Endodermal cell (in vitro differentiated cells): ENCODE measurements around the gene CTSD. TPM values are rescaled to one million over a fixed set of nuclear protein-coding genes. Genes with fewer than 3 reads are reported as not detected.

Experiments used
- DNase-seq: peaks from one replicate; pipeline ENCODE4 v3.0.0-alpha.2; 2017
- H3K27ac ChIP-seq: 2 replicates; pipeline ENCODE4 v1.5.1; 2013; ENCODE audit warnings: mild to moderate bottlenecking, low read depth, low read length, moderate library complexity
- H3K27me3 ChIP-seq: 2 replicates; pipeline ENCODE4 v1.6.1; 2013; ENCODE audit warnings: mild to moderate bottlenecking, low read length, moderate library complexity; ENCODE audit not compliant: insufficient read depth, control insufficient read depth, poor library complexity, severe bottlenecking
- H3K36me3 ChIP-seq: 2 replicates; pipeline ENCODE4 v1.7.0; 2013; ENCODE audit warnings: mild to moderate bottlenecking, low read length, moderate library complexity; ENCODE audit not compliant: control insufficient read depth, insufficient read depth
- H3K4me1 ChIP-seq: one replicate; pipeline ENCODE4 v1.7.0; 2013; ENCODE audit warnings: low read length; ENCODE audit not compliant: control insufficient read depth, insufficient read depth
- H3K4me3 ChIP-seq: 2 replicates; pipeline ENCODE4 v1.5.1; 2013; ENCODE audit warnings: mild to moderate bottlenecking, low read length, moderate library complexity
- H3K9ac ChIP-seq: 2 replicates; pipeline ENCODE4 v1.6.1; 2013; ENCODE audit warnings: mild to moderate bottlenecking, low read length, moderate library complexity; ENCODE audit not compliant: poor library complexity, severe bottlenecking; ENCODE audit errors: extremely low read depth
- H3K9me3 ChIP-seq: 2 replicates; pipeline ENCODE4 v1.6.1; 2013; ENCODE audit warnings: mild to moderate bottlenecking, low read length, moderate library complexity; ENCODE audit not compliant: control insufficient read depth
- H3K27ac Mint-ChIP-seq: 2 replicates; pipeline ENCODE4 v1.8.0; 2020; ENCODE audit warnings: mixed read lengths
- H3K27me3 Mint-ChIP-seq: 2 replicates; pipeline ENCODE4 v1.8.0; 2021; ENCODE audit warnings: mild to moderate bottlenecking, mixed read lengths; ENCODE audit not compliant: insufficient read depth
- H3K36me3 Mint-ChIP-seq: 2 replicates; pipeline ENCODE4 v1.8.0; 2020; ENCODE audit warnings: low read depth, mixed read lengths
- H3K4me1 Mint-ChIP-seq: 2 replicates; pipeline ENCODE4 v1.8.0; 2020; ENCODE audit warnings: mixed read lengths
- H3K4me3 Mint-ChIP-seq: 2 replicates; pipeline ENCODE4 v1.8.0; 2020; ENCODE audit warnings: mild to moderate bottlenecking, moderate library complexity, mixed read lengths
- H3K9me3 Mint-ChIP-seq: 2 replicates; pipeline ENCODE4 v1.8.0; 2020; ENCODE audit warnings: mild to moderate bottlenecking, mixed read lengths
- WGBS, 2 experiments: methylation state at CpG; one replicate each; pipeline versions ENCODE4 v1.1.5 to v1.1.7; 2013; ENCODE audit warnings: missing lambda C conversion rate in 2 of 2, mixed read lengths in 1 of 2; ENCODE audit not compliant: insufficient coverage in 1 of 2, insufficient read length in 1 of 2; 5-methylcytosine and 5-hydroxymethylcytosine counted together
- total RNA-seq, 2 donors: library from RNA; stranded (reverse); fragmentation: NEBNext Ultra II Directional in 1 of 2; extraction: Animal tissue kit (Norgen Biotek cat#: 25700) in 1 of 2; gene quantifications; 2 replicates in 1 of 2; 3 replicates in 1 of 2; pipeline ENCODE4 v1.2.1, GENCODE V29; 2021
- TF ChIP-seq, protein P1 (sequence below): fragments of 200-600 bp; sonication (generic); conservative IDR thresholded peaks from 2 replicates; pipeline ENCODE4 v1.5.0; 2021; ENCODE audit warnings: antibody characterized with exemption, mild to moderate bottlenecking

The CTSD gene
- total RNA-seq, 2 donors from 2014 or later: 185 to 208 TPM

DNA sequence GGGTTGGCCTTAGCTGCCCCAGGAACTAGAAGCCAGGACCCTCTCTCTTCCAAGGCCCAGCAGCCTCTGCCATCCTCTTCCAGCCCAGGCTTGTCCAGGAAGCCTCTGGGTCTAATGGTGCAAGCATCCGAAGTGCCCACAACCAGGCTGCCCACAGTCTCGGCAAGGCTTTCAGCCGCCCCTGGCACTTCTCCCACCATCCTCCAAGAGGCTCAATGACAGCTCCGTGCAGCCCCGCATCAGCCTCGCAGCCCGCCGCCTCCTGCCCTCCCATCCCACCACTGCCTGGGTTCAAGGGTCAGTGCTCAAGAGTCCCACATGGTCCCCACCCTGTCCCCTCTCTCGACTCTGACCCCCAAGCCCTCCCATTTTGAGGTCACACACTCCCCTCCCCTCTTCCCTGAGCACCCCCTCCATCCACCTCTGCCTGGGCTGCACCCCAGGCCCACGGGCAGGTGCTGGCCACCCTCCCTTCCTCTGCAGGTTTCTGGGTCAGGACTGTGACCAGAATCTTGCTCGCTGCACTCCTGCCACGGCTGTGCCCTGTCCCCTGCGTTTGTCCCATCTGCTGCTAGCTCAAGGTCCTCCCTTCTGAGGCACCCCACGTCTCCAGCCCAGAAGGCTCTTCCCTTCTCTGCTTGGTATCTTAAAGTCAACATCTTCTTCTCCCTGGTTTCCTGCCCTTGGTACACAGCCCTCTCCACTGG lies 30.6 kb downstream of the CTSD start:
- TF ChIP-seq, protein P1, sequence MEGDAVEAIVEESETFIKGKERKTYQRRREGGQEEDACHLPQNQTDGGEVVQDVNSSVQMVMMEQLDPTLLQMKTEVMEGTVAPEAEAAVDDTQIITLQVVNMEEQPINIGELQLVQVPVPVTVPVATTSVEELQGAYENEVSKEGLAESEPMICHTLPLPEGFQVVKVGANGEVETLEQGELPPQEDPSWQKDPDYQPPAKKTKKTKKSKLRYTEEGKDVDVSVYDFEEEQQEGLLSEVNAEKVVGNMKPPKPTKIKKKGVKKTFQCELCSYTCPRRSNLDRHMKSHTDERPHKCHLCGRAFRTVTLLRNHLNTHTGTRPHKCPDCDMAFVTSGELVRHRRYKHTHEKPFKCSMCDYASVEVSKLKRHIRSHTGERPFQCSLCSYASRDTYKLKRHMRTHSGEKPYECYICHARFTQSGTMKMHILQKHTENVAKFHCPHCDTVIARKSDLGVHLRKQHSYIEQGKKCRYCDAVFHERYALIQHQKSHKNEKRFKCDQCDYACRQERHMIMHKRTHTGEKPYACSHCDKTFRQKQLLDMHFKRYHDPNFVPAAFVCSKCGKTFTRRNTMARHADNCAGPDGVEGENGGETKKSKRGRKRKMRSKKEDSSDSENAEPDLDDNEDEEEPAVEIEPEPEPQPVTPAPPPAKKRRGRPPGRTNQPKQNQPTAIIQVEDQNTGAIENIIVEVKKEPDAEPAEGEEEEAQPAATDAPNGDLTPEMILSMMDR: no peak
- H3K27ac ChIP-seq: no peak overlapping the region
- H3K9ac ChIP-seq: no peak overlapping the region
- 86 to 91% methylated on average over 12 to 14 of the region's 14 CpGs for WGBS, 2 experiments
- peak; percentile 44 for DNase-seq
- Mint-ChIP-seq H3K36me3 (no peaks in the 10 kb centered on the region), H3K4me3 (no peak overlapping the region), H3K4me1 (peaks cover 3% of the 10 kb centered on the region), H3K27me3 (peaks cover 62% of the 10 kb centered on the region), H3K9me3 (peaks cover 5% of the 10 kb centered on the region), H3K27ac (no peak overlapping the region)
- H3K9me3 ChIP-seq: no peaks in the 10 kb centered on the region
- H3K27me3 ChIP-seq: peaks cover 41% of the 10 kb centered on the region
- no peaks in the 10 kb centered on the region for H3K4me1 ChIP-seq
- no peaks in the 10 kb centered on the region for H3K36me3 ChIP-seq
- H3K4me3 ChIP-seq: no peak overlapping the region

DNA sequence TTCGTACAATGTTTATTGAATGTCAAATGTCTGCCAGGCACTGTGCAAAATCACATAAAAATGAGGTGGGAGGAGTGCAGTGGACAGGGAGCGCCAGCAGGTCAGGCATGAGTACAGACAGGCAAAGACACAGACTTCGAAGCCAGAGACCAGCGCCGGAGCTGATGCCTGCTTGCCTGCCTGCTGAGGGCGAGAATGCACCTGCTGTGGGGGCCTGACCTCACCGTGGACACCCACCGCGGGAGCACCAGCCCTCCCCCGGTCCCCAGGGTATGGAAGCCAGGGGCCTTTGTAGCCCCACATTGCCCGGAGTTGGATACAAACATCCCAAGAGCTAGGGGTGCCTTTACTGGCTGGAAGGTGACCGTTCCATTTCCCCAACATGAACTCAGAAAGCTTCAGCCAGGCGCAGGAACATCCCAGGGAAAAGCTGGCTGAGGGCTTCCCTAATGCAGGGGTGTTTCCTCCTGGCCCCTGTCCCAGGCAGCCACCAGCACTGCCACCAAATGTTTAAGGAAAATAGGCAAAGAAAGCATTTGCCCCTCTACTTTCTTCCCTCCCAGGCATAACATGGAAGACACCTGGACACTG lies 31.2 kb downstream of the CTSD start:
- DNase-seq: no peak
- H3K9me3 Mint-ChIP-seq: peaks cover 5% of the 10 kb centered on the region
- WGBS, 2 experiments: 61 to 65% methylated on average over 11 to 13 of the region's 13 CpGs
- Histone ChIP-seq H3K4me3 (no peak overlapping the region), H3K9ac (no peak overlapping the region), H3K4me1 (no peaks in the 10 kb centered on the region), H3K27me3 (peaks cover 37% of the 10 kb centered on the region), H3K36me3 (no peaks in the 10 kb centered on the region), H3K9me3 (no peaks in the 10 kb centered on the region), H3K27ac (no peak overlapping the region)
- TF ChIP-seq, protein P1: no peak
- H3K27me3 Mint-ChIP-seq: peaks cover 60% of the 10 kb centered on the region
- peaks cover 3% of the 10 kb centered on the region for H3K4me1 Mint-ChIP-seq
- H3K27ac Mint-ChIP-seq: no peak overlapping the region
- H3K36me3 Mint-ChIP-seq: no peaks in the 10 kb centered on the region
- H3K4me3 Mint-ChIP-seq: no peak overlapping the region

DNA sequence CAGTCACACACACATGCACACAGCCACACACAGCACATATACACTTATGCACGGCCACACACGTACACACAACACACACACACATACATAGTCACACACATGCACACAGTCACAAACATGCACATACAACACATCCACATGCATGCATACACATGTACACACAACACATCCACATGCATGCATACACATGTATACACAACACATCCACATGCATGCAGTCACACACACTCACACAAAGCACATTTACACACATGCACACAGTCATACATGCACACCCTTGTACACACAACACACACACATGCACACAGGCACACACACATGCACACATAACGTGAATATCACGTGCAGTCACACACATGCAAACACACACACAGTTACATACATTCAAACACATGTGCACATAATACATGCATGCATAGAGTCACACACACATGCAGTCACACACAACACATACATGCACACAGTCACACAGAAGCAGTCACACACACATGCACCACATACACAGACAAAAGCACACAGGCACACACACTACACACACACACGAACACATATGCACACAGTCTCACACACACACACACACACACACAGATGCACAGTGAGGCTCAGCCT lies 32.2 kb downstream of the CTSD start:
- Mint-ChIP-seq H3K36me3 (no peaks in the 10 kb centered on the region), H3K27ac (no peak overlapping the region), H3K9me3 (peaks cover 2% of the 10 kb centered on the region), H3K4me3 (no peak overlapping the region), H3K27me3 (peaks cover 57% of the 10 kb centered on the region), H3K4me1 (peaks cover 3% of the 10 kb centered on the region)
- TF ChIP-seq, protein P1: no peak
- H3K9ac ChIP-seq: no peak overlapping the region
- peaks cover 28% of the 10 kb centered on the region for H3K27me3 ChIP-seq
- no peaks in the 10 kb centered on the region for H3K4me1 ChIP-seq
- 94 to 95% methylated on average over 5 of the region's 5 CpGs for WGBS, 2 experiments
- H3K27ac ChIP-seq: no peak overlapping the region
- H3K9me3 ChIP-seq: no peaks in the 10 kb centered on the region
- H3K4me3 ChIP-seq: no peak overlapping the region
- DNase-seq: no peak
- H3K36me3 ChIP-seq: no peaks in the 10 kb centered on the region
